ENCODE results near the gene SPIRE2. TPM values are rescaled to one million over a fixed set of nuclear protein-coding genes. Genes with fewer than 3 reads are reported as not detected.

SPIRE2 gene
- total and polyA plus RNA-seq, 2 of the 13 experiments (the other 11 are each of a cell fraction or from before 2014, with no cell fraction given), result 13.3 to 37.5 TPM

DNA sequence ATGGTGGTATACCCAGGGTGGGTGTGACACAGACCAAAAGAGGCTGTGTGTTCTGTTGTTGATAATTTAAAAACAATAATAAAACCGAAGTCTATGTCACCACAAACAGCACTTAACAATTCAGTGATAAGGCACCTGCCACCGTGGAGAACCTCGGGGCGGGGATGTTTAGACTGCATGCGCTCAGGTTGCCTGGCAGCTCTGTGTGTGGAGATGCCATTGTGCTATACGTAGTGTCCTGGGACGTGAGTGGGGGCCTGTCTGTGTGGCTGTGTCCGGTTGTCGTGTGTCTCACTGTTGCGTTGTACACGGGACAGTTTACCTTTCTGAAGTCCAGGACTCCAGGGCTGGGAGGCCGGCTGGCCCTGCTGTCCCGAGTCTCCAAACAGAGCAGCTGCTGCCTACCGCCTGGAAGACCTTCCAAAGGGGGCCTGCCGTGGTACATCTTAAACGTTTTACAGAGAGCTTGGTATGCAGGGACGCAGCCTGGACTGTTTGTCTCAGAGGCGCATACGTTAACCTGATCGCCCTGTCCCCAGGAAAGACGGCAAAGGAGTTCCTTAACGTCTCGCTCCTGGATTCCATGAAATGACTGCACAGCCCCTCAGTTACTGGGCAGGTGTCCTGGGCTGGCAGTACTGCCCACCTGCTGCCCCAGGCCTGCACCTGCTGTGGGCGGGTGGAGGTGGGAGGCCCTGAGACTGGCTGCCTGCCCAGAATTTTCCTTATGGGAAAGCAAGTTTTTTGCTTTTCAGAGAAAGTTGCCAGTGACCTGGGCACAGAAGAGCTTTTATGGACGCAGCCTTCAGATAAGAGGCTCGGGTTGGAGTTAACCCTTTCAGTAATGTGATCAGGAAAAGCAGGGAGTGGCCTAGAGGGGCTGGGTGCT, 19.0 kb downstream of the SPIRE2 start:
- Histone ChIP-seq H3K4me3 (replicated peaks in 1 of 3; ENCODE audit: insufficient read depth in 1 of 3, low read depth in 2 of 3, low read length in 3 of 3) (no peak overlapping the region), H3K79me2 (ENCODE audit: insufficient read depth, low read length) (no peaks in the 10 kb centered on the region), H3K36me3 (replicated peaks in 1 of 2; ENCODE audit: control insufficient read depth in 1 of 2, insufficient read depth in 2 of 2, low read length in 2 of 2) (peaks cover 3 to 8% of the 10 kb centered on the region in 2 experiments; a peak in 2 of 5 replicates), H3K27ac (ENCODE audit: extremely low read length, insufficient read depth, low read length) (no peak overlapping the region), H3K27me3 (ENCODE audit: control insufficient read depth in 1 of 2, insufficient read depth in 2 of 2, low read length in 2 of 2) (no peaks in the 10 kb centered on the region), H2AFZ (ENCODE audit: low read length) (no peak overlapping the region), H3K9me3 (ENCODE audit: low read length) (no peaks in the 10 kb centered on the region), H4K20me1 (ENCODE audit: insufficient read depth, low read length) (no peaks in the 10 kb centered on the region; the same call in 1 of the 2 replicates), H3K4me1 (ENCODE audit: insufficient read depth, low read length) (peaks cover 21% of the 10 kb centered on the region), H3K9ac (ENCODE audit: insufficient read depth, low read depth, low read length) (no peak overlapping the region), H3K4me2 (ENCODE audit: low read depth, low read length) (no peak overlapping the region)
- no peak for ATAC-seq
- WGBS (ENCODE audit: low lambda C conversion rate), result 87% methylated on average over 20 of the region's 26 CpGs
- FAIRE-seq, result no peak
- DNase-seq (ENCODE audit: low spot score), result no peak
- no TSS peak for BruUV-seq (replicated peaks)
- in situ Hi-C loops (cut with HindIII; ENCODE audit: extremely low pct_ligation_motif_present, low pct_unique_long_range_greater_than_20kb) (no loop called here), intact Hi-C loops (cut with micrococcal nuclease; ENCODE audit: unreplicated experiment) (no loop called here)
- ChIA-PET POLR2A (no interaction called here), CTCF (ENCODE audit: low intra/inter-chr PET ratio, low total read pairs) (no interaction called here)
- TF ChIP-seq ZKSCAN1 (IDR thresholded peaks at IDR 0.05; ENCODE audit: low read length) (no peak), PAF1 (CRISPR knock-in tag; IDR thresholded peaks at IDR 0.05) (0 out of 2 replicates have a peak, but pooled peaks have one; percentile 30), ZFY (CRISPR knock-in tag; IDR thresholded peaks at IDR 0.05) (0 out of 2 replicates have a peak, but pooled peaks have one; percentile 16), ZFP90 (CRISPR knock-in tag; IDR thresholded peaks at IDR 0.05; ENCODE audit: borderline replicate concordance) (no peak), NFIB (CRISPR knock-in tag; IDR thresholded peaks at IDR 0.05; ENCODE audit: borderline replicate concordance) (0 out of 2 replicates have a peak, but pooled peaks have one; percentile 62), KAT7 (CRISPR knock-in tag; IDR thresholded peaks at IDR 0.05; ENCODE audit: borderline replicate concordance) (no peak), CHCHD3 (CRISPR knock-in tag; IDR thresholded peaks at IDR 0.05) (0 out of 2 replicates have a peak, but pooled peaks have one; percentile 59), ZNF598 (CRISPR knock-in tag; IDR thresholded peaks at IDR 0.05; ENCODE audit: borderline replicate concordance) (no peak), TRIM24 (CRISPR knock-in tag; IDR thresholded peaks at IDR 0.05) (no peak), ZBTB7A (CRISPR knock-in tag; IDR thresholded peaks at IDR 0.05) (no peak), SYNCRIP (IDR thresholded peaks at IDR 0.05; ENCODE audit: insufficient read depth, low read depth, low read length) (no peak), MBNL3 (CRISPR knock-in tag; conservative IDR thresholded peaks at IDR 0.05) (no peak), ZNF383 (CRISPR knock-in tag; IDR thresholded peaks at IDR 0.05; ENCODE audit: borderline replicate concordance) (no peak)
- TF ChIP-seq, protein P1, sequence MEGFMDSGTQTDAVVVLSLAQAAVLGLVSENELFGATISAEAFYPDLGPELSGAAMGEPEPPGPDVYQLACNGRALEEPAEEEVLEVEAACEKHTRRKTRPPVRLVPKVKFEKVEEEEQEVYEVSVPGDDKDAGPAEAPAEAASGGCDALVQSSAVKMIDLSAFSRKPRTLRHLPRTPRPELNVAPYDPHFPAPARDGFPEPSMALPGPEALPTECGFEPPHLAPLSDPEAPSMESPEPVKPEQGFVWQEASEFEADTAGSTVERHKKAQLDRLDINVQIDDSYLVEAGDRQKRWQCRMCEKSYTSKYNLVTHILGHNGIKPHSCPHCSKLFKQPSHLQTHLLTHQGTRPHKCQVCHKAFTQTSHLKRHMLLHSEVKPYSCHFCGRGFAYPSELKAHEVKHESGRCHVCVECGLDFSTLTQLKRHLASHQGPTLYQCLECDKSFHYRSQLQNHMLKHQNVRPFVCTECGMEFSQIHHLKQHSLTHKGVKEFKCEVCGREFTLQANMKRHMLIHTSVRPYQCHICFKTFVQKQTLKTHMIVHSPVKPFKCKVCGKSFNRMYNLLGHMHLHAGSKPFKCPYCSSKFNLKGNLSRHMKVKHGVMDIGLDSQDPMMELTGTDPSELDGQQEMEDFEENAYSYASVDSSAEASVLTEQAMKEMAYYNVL (CRISPR knock-in tag; IDR thresholded peaks at IDR 0.05; ENCODE audit: borderline replicate concordance), result no peak
- TF ChIP-seq, protein P2, sequence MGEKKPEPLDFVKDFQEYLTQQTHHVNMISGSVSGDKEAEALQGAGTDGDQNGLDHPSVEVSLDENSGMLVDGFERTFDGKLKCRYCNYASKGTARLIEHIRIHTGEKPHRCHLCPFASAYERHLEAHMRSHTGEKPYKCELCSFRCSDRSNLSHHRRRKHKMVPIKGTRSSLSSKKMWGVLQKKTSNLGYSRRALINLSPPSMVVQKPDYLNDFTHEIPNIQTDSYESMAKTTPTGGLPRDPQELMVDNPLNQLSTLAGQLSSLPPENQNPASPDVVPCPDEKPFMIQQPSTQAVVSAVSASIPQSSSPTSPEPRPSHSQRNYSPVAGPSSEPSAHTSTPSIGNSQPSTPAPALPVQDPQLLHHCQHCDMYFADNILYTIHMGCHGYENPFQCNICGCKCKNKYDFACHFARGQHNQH (CRISPR knock-in tag; IDR thresholded peaks at IDR 0.05), result no peak
- TF ChIP-seq, protein P3, sequence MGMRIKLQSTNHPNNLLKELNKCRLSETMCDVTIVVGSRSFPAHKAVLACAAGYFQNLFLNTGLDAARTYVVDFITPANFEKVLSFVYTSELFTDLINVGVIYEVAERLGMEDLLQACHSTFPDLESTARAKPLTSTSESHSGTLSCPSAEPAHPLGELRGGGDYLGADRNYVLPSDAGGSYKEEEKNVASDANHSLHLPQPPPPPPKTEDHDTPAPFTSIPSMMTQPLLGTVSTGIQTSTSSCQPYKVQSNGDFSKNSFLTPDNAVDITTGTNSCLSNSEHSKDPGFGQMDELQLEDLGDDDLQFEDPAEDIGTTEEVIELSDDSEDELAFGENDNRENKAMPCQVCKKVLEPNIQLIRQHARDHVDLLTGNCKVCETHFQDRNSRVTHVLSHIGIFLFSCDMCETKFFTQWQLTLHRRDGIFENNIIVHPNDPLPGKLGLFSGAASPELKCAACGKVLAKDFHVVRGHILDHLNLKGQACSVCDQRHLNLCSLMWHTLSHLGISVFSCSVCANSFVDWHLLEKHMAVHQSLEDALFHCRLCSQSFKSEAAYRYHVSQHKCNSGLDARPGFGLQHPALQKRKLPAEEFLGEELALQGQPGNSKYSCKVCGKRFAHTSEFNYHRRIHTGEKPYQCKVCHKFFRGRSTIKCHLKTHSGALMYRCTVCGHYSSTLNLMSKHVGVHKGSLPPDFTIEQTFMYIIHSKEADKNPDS (CRISPR knock-in tag; IDR thresholded peaks at IDR 0.05), result no peak
- TF ChIP-seq, protein P4, sequence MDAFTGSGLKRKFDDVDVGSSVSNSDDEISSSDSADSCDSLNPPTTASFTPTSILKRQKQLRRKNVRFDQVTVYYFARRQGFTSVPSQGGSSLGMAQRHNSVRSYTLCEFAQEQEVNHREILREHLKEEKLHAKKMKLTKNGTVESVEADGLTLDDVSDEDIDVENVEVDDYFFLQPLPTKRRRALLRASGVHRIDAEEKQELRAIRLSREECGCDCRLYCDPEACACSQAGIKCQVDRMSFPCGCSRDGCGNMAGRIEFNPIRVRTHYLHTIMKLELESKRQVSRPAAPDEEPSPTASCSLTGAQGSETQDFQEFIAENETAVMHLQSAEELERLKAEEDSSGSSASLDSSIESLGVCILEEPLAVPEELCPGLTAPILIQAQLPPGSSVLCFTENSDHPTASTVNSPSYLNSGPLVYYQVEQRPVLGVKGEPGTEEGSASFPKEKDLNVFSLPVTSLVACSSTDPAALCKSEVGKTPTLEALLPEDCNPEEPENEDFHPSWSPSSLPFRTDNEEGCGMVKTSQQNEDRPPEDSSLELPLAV (CRISPR knock-in tag; conservative IDR thresholded peaks at IDR 0.05; ENCODE audit: low read depth), result no peak

All from HepG2 (cell line).